H1 (cell line): ENCODE data around the gene SNX21. TPM values are rescaled to one million over a fixed set of nuclear protein-coding genes. Genes with fewer than 3 reads are reported as not detected.

Source experiments
- BACH1 ChIP-seq: IDR thresholded peaks from 2 replicates; pipeline ENCODE4 v1.6.1; 2012; ENCODE audit warnings: low read length, improper control_type of control experiment
- BRCA1 ChIP-seq: IDR thresholded peaks from 2 replicates; pipeline ENCODE4 v1.6.1; 2012; ENCODE audit warnings: low read depth, low read length, improper control_type of control experiment
- CBX8 ChIP-seq: fragments of 300-800, 300-1000 bp; sonication (generic); IDR thresholded peaks from 2 replicates; pipeline ENCODE4 v1.7.1; 2016; ENCODE audit warnings: low read depth, low read length, borderline replicate concordance
- CTBP2 ChIP-seq: IDR thresholded peaks from 2 replicates; pipeline ENCODE4 v1.7.0; 2011; ENCODE audit warnings: borderline replicate concordance, mild to moderate bottlenecking, moderate library complexity, mixed read lengths, low read length; ENCODE audit not compliant: insufficient read depth, insufficient read length
- EP300 ChIP-seq, 2 experiments: IDR thresholded peaks; 1 replicate in 1 of 2; 2 replicates in 1 of 2; pipeline ENCODE4 v1.6.1; 2011 to 2012; ENCODE audit warnings: low read depth in 2 of 2, low read length in 2 of 2, mild to moderate bottlenecking in 2 of 2, borderline replicate concordance in 1 of 2, inconsistent platforms in 1 of 2, moderate library complexity in 1 of 2
- FOSL1 ChIP-seq: IDR thresholded peaks from 2 replicates; pipeline ENCODE4 v1.6.1; 2011; ENCODE audit warnings: mild to moderate bottlenecking, low read depth, low read length, moderate library complexity; ENCODE audit not compliant: insufficient read depth
- GABPA ChIP-seq: IDR thresholded peaks from 2 replicates; pipeline ENCODE4 v1.6.1; 2011; ENCODE audit warnings: mild to moderate bottlenecking, low read length, moderate library complexity, borderline replicate concordance; ENCODE audit not compliant: insufficient read depth
- JUN ChIP-seq: IDR thresholded peaks from 2 replicates; pipeline ENCODE4 v1.6.1; 2011; ENCODE audit warnings: low read depth, mild to moderate bottlenecking, improper control_type of control experiment, low read length
- JUND ChIP-seq: IDR thresholded peaks from 2 replicates; pipeline ENCODE4 v1.6.1; 2011; ENCODE audit warnings: mild to moderate bottlenecking, improper control_type of control experiment, low read length
- KDM1A ChIP-seq: fragments of 200-600, 300-600 bp; sonication (generic); IDR thresholded peaks from 2 replicates; pipeline ENCODE4 v1.7.1; 2016; ENCODE audit warnings: mild to moderate bottlenecking, low read length, borderline replicate concordance
- NANOG ChIP-seq: IDR thresholded peaks from 2 replicates; pipeline ENCODE4 v1.6.1; 2011; ENCODE audit warnings: low read length, low read depth, mild to moderate bottlenecking, inconsistent platforms; ENCODE audit not compliant: insufficient read depth, poor library complexity, severe bottlenecking
- NRF1 ChIP-seq: IDR thresholded peaks from 2 replicates; pipeline ENCODE4 v1.6.1; 2011; ENCODE audit warnings: mild to moderate bottlenecking, low read depth, low read length, improper control_type of control experiment
- POLR2A ChIP-seq, 2 experiments: IDR thresholded peaks; 1 replicate in 1 of 2; 2 replicates in 1 of 2; pipeline ENCODE4 v1.6.1; 2011; ENCODE audit warnings: low read depth in 2 of 2, low read length in 2 of 2, mild to moderate bottlenecking in 2 of 2; ENCODE audit errors: control extremely low read depth in 1 of 2
- POLR2AphosphoS5 ChIP-seq: IDR thresholded peaks from 2 replicates; pipeline ENCODE4 v1.6.1; 2011; ENCODE audit warnings: low read depth, low read length
- RXRA ChIP-seq: IDR thresholded peaks from 2 replicates; pipeline ENCODE4 v1.6.1; 2011; ENCODE audit warnings: low read depth, mild to moderate bottlenecking, low read length, moderate library complexity; ENCODE audit not compliant: insufficient read depth
- SP1 ChIP-seq: IDR thresholded peaks from 2 replicates; pipeline ENCODE4 v1.6.1; 2011; ENCODE audit warnings: low read depth, low read length
- TBP ChIP-seq: IDR thresholded peaks from 2 replicates; pipeline ENCODE4 v1.6.1; 2011; ENCODE audit warnings: low read depth, low read length, improper control_type of control experiment
- TEAD4 ChIP-seq: IDR thresholded peaks from 2 replicates; pipeline ENCODE4 v1.6.1; 2012; ENCODE audit warnings: low read depth, low read length, inconsistent platforms, mixed read lengths
- polyA plus RNA-seq, 7 experiments: library from polyadenylated mRNA; depleted of rRNA in 3 of 7; stranded (reverse) in 5 of 7; unstranded in 2 of 7; fragments of >200 nt in 5 of 7; fragments of 200-250 nt in 2 of 7; gene quantifications; 1 replicate in 5 of 7; 2 replicates in 1 of 7; 4 replicates in 1 of 7; pipeline versions ENCODE4 v1.2.1 to v1.2.3, GENCODE V29; 2011 to 2013; ENCODE audit warnings: missing spikeins in 2 of 7, mixed read lengths in 2 of 7
- total RNA-seq: library from RNA; stranded (reverse); fragmentation: NEBNext Ultra II Directional; extraction: Animal tissue kit (Norgen Biotek cat#: 25700); gene quantifications from 2 replicates; pipeline ENCODE4 v1.2.1, GENCODE V29; 2021
- TF ChIP-seq, protein P1 (sequence below): IDR thresholded peaks from 2 replicates; pipeline ENCODE4 v1.6.1; 2011; ENCODE audit warnings: low read length, improper control_type of control experiment
- TF ChIP-seq, protein P2 (sequence below): IDR thresholded peaks from 2 replicates; pipeline ENCODE4 v1.6.1; 2012; ENCODE audit warnings: inconsistent platforms
- TF ChIP-seq, protein P3 (sequence below): IDR thresholded peaks from 2 replicates; pipeline ENCODE4 v1.6.1; 2011; ENCODE audit warnings: low read depth, mild to moderate bottlenecking, low read length; ENCODE audit not compliant: insufficient read depth

The SNX21 gene
- total and polyA plus RNA-seq, 2 of the 8 experiments (the other 6 are each of a cell fraction or from before 2014, with no cell fraction given) = 15.8 to 16.8 TPM

DNA sequence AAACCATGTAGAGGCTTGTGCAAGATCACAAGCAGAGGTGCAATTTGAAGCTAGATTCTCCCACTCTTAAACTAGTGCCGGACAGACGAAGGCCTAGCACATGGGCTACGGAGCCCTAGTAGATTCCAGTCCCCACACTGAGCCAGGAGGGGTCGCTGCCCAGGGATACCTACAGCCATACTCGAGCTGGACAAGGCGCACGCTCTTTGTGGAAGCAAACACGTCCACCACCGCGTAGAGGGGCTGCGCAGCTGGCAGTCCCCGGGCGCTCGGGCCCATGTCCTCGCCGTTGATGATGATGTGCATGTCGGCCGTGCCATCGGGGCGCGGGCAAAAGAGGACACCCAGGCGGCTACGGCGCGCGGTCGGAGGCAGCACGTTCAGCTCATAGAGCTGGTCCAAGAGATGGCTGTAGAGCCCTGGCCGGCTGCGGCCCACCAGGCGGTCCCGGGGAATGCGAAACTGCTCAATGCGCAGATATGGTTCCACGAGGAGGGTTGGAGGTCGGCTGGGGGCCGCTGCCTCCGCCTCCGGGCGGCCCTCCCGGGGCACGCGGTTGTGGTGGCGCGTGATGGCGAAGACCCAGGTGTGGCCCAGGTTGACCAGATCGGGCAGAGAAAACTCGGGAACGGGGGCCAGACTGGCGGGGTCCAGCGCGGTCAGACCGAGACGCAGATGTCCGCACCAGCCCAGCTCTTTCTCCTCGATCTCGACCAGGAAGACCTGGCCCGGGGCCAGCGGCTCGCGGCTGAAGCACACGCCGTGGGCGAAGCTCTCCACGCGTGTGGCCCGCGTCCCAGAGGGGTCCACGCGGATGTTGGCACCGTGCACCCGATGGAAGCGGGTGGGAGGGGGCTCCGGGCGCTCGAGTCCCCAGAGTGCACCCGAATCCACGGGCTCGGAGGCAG, 56.7 kb downstream of the SNX21 start (continued):
- TF ChIP-seq, protein P1, sequence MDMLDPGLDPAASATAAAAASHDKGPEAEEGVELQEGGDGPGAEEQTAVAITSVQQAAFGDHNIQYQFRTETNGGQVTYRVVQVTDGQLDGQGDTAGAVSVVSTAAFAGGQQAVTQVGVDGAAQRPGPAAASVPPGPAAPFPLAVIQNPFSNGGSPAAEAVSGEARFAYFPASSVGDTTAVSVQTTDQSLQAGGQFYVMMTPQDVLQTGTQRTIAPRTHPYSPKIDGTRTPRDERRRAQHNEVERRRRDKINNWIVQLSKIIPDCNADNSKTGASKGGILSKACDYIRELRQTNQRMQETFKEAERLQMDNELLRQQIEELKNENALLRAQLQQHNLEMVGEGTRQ = no peak; the same call in 1 of the 2 replicates
- TF ChIP-seq, protein P2, sequence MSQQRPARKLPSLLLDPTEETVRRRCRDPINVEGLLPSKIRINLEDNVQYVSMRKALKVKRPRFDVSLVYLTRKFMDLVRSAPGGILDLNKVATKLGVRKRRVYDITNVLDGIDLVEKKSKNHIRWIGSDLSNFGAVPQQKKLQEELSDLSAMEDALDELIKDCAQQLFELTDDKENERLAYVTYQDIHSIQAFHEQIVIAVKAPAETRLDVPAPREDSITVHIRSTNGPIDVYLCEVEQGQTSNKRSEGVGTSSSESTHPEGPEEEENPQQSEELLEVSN = peak; percentile 91
- TF ChIP-seq JUND (no peak), RXRA (no peak), KDM1A (no peak), EP300 (IDR thresholded peaks at IDR 0.05; ENCODE audit: borderline replicate concordance in 1 of 2, low read depth in 2 of 2, low read length in 2 of 2) (no peak), BACH1 (no peak), CTBP2 (no peak), POLR2A (IDR thresholded peaks at IDR 0.05; ENCODE audit: control extremely low read depth in 1 of 2, low read depth in 2 of 2, low read length in 2 of 2) (peak in 1 of 2 experiments; percentile 65; a peak in 2 of 3 replicates), FOSL1 (no peak), TEAD4 (peak; percentile 67; the same call in 1 of the 2 replicates), JUN (no peak), POLR2AphosphoS5 (peak; percentile 90), SP1 (no peak), GABPA (no peak), CBX8 (no peak), NANOG (no peak), TBP (peak; percentile 63), NRF1 (no peak), BRCA1 (no peak)
- TF ChIP-seq, protein P3, sequence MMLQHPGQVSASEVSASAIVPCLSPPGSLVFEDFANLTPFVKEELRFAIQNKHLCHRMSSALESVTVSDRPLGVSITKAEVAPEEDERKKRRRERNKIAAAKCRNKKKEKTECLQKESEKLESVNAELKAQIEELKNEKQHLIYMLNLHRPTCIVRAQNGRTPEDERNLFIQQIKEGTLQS = no peak
